Measurements from ENCODE around the gene EYA2.

The EYA2 gene

GRCh38 chr20:47007826-47008655 lies 113.4 kb downstream of the EYA2 start:
- no peak for DNase-seq (ENCODE audit: low spot score)

- DNase-seq (ENCODE audit: low spot score), result no peak
Observed at GRCh38 chr20:47008842-47009518, 114.3 kb downstream of the EYA2 start.

DNA sequence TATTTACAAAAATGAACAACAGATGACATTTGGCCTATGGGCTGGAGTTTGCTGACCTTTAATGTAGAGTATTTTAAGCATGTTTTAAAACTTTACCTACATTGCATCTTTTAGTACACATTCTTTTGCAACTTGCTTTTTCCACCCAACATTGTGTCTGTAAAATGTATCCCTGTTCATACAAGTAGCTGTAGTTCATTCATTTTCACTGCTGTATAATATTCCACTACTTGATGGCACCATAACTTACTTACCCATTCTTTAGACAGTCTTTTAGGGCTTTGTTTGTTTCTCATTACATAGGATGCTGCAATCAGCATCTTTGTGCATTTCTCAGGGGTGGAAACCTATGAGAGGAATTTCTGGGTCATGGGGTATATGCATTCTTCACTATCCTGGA lies 115.1 kb downstream of the EYA2 start:
- no peak for DNase-seq (ENCODE audit: low spot score)

GRCh38 chr20:47011984-47012383 lies 117.3 kb downstream of the EYA2 start:
- DNase-seq (ENCODE audit: low spot score), result no peak

- no peak for DNase-seq (ENCODE audit: low spot score)
Observed at GRCh38 chr20:47013606-47014005, 119.0 kb downstream of the EYA2 start.

GRCh38 chr20:47016068-47016664 lies 121.5 kb downstream of the EYA2 start:
- no peak for DNase-seq (ENCODE audit: low spot score)

- DNase-seq (ENCODE audit: low spot score), result no peak
Observed at GRCh38 chr20:47018381-47018780, 123.7 kb downstream of the EYA2 start.

- DNase-seq (ENCODE audit: low spot score), result peak; percentile 75
Observed at GRCh38 chr20:47019121-47019824, 124.6 kb downstream of the EYA2 start.

GRCh38 chr20:47020231-47020630 lies 125.6 kb downstream of the EYA2 start:
- no peak for DNase-seq (ENCODE audit: low spot score)

DNA sequence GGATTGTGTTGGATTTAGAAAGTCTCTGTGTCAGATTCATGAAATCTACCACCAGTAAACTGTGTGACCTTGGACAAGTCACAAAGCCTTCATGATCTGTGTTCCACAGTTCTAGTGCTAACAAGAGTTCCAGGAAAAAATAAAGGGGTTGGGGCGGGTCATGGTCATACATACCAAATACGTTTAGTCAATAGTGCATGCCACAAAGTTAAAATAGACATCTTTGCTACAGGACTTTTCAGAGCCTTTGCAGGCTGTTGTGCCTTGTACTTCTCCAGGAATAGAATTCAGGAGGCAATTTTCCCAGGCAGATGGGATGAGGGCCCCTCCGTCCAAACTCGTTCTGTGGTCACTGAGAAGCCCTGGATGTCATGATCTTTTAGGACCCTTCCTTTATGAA lies 127.2 kb downstream of the EYA2 start:
- DNase-seq (ENCODE audit: low spot score), result no peak

DNA sequence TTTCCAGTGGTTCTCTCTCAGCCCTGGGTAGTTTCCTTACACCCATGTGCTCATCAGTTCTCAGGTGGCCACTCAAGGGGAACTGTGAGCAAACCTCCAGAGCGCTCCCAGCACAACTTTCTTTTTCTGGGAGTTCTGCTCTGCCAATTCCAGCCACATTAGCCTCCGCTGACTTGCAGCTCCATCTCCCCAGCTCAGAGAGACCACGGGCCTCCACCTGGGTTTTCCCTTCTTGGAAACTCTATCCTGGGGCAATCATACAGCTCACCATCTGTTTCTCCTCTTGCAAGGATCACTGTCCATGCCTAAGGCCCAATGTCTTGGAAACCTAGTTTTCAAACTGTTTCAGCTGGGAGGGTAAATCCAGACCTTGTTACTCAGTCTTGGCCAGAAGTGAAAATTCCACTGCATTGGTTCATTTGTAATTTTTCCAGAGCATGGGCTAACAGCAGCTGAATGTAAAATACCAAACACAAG lies 129.9 kb downstream of the EYA2 start:
- peak; percentile 60 for DNase-seq (ENCODE audit: low spot score)

DNA sequence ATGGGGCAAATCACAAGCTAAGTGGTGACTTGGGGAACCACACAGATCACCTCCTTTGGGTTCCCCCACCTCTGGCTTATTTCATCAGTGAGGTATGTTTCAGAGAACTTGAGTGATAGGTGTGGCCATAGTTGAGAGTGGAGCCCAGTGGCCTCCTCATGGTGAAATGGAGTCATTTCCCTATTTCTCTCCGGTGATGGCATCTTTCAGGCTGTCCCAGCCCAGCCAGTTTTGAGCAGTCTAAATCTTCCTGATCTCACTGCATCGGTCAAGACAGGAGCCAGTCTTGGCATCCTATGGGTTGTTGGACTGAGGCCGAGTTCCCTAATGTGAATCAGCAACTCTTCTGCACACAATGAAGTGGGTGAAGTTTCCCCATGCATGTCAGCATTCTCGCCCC lies 132.4 kb downstream of the EYA2 start:
- DNase-seq (ENCODE audit: low spot score), result peak; percentile 60

DNA sequence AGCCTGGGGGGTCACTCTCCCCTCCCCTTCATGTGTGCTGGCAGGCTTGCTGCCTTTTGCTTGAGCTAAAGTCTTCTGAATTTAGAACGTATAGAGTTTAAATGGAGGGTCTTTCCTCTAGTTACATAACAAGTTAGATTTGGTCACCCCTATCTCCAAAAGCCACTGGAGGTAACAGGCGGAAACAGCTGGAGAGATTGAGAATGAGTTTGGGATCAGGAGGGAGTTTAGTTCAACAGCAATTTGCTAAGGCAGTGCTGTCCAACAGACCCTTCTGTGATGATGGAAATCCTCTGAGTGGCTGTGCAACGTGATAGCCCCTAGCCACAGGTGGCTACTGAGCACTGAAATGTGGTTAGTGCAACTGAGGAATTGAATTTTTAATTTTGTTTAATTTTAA lies 132.8 kb downstream of the EYA2 start:
- DNase-seq (ENCODE audit: low spot score), result no peak

GRCh38 chr20:47028487-47028886 lies 133.8 kb downstream of the EYA2 start:
- no peak for DNase-seq (ENCODE audit: low spot score)

DNA sequence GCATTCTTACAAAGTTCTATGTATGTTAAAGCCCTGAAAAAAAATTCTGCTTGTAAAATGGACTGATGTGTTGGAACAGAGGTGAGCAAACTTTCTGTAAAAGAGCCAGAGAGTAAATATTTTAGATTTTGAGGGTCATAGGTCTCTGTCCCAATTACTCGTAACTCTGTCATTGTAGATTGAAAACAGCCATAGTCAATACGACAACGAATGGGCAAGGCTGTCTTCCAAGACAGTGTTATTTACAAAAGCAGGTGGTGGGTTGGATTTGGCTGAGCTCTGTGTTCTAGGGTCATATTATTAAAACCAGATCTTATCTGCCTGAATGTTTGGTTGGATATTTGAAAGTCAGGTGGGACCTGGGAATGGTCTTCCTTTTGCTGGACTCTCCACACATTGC lies 135.2 kb downstream of the EYA2 start:
- DNase-seq (ENCODE audit: low spot score), result no peak

DNA sequence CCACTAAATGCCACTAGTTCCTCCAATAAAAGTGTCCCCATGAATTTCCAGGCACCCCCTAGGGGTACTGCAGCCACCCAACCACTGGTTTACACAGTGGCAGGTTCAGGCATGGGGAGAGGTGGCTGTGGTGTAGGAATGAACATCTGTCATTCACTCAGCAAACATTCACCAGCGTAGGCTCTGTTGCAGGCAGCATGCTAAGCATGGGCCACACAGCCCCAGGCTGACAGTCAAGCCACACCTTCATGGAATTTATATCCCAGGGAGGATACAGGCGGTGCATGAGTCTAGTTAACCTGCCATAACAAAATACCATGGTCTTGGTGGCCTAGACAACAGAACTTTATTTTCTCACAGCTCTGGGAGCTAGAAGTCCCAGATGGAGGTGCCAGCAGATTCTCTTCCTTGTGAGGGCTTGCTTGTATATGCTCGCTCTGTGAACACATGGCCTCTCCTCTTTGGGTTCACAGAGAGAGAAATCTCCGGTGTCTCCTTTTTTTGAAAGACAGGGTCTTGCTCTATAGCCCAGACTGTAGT lies 135.7 kb downstream of the EYA2 start:
- DNase-seq (ENCODE audit: low spot score), result no peak

DNA sequence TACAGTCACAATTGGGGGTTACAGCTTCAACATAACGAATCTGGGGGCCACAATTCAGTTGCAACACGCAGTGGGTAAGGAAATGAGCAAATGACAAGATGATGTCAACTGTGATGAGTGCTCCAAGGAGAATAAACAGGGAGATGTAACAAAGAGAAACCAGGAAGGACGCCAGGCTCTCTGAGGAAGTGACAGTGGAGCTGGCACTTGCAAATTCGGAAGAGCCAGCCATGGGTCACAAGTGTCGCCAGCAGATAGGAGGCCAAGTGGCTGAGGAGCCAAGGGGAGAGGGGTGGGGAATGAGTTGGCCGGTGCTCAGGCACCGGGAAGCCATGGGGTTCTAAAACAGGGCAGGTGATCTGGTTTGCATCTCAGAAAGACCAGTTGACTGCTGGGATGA lies 136.4 kb downstream of the EYA2 start:
- no peak for DNase-seq (ENCODE audit: low spot score)

DNA sequence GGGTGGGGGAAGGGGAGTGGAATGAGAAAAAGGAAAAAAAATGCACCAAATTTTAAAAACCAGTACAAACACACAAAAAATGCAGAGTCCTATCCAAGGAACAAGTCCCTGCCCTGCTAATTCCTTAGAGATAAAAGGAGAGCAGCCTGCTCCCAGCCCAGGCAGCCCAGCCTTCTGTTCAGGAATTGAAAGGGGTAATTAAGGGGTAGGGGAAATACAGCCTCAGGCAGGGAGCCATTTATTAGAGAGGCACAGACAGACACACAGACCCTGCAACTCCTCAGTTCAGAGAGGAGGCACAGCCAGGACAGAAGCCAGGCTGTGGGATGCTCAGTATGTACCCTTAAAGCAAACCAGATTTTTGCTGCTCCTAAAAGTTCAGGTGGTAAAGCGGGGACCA lies 137.2 kb downstream of the EYA2 start:
- DNase-seq (ENCODE audit: low spot score), result no peak

DNA sequence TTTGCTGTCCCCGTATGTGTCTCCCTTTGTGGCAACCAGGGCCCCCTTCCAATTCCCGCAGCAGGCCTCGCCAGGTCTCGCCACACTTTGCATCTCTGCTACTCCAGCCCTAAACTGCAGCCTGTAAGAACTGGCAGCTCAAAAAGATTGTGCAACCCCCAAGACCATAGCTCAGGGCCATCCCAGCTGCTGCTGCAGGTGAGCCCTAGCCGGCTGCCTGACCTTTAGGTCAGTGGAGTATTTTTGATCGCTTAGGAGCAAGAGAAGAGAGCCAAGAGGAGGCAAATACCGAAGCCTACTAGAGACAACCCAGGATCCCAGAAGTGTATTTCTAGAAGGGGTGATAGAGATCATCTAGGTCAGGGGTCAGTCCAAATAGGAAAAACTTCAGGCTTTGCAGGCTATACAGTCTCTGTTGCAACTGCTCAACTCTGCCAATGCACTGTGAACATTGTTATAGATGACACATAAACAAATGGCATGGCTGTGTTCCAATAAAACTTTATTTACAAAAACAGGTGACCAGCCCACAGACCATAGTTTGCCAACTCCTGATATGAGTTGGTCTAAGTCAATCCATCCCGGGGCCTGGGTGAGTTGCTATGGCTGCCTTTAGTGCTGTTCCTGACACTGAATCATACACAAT lies 138.4 kb downstream of the EYA2 start:
- DNase-seq (ENCODE audit: low spot score), result no peak

DNA sequence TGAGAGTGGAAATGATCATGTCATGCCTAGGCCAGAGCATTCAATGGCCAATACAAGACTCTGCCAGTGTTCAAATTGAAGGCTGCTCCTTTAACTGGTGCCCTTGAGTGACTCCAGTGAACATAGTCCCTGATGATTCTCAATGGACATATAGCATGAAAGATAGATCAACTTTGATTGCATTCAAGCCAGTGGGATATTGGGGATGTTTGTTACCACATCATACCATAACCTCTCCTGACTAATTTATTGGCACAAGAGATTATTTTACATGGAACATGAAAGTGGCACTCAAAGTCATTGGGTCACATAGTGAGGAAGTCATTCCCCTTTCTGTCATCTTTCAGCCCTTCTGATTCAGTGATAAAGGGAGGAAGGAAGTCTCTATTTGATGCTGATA lies 139.0 kb downstream of the EYA2 start:
- no peak for DNase-seq (ENCODE audit: low spot score)

GRCh38 chr20:47035026-47035590 lies 140.5 kb downstream of the EYA2 start:
- no peak for DNase-seq (ENCODE audit: low spot score)

Data from AG08395 (cell line).